Neural cell (in vitro differentiated cells): ENCODE data around the gene NOL3.

ENCODE experiments used
- EP300 ChIP-seq: fragments of 450-650 bp; conservative IDR thresholded peaks from 2 replicates; pipeline ENCODE4 v1.6.1; 2014; ENCODE audit warnings: antibody characterized with exemption, mild to moderate bottlenecking, moderate library complexity; ENCODE audit not compliant: poor library complexity, severe bottlenecking
- EZH2 ChIP-seq: fragments of 200-600, 300-800 bp; shearing (Covaris generic), sonication (generic); IDR thresholded peaks from 2 replicates; pipeline ENCODE4 v1.6.1; 2014; ENCODE audit warnings: antibody characterized with exemption, low read length, borderline replicate concordance, mild to moderate bottlenecking; ENCODE audit not compliant: insufficient read depth, poor library complexity, severe bottlenecking
- MXI1 ChIP-seq: fragments of 450-650 bp; conservative IDR thresholded peaks from 2 replicates; pipeline ENCODE4 v1.6.1; 2014; ENCODE audit warnings: antibody characterized with exemption, mild to moderate bottlenecking; ENCODE audit not compliant: poor library complexity, severe bottlenecking
- POLR2AphosphoS5 ChIP-seq: IDR thresholded peaks from 2 replicates; pipeline ENCODE4 v1.6.1; 2012
- RAD21 ChIP-seq: fragments of 450-650 bp; conservative IDR thresholded peaks from 2 replicates; pipeline ENCODE4 v1.6.1; 2014; ENCODE audit warnings: antibody characterized with exemption, mild to moderate bottlenecking, moderate library complexity
- SMC3 ChIP-seq: fragments of 450-650 bp; conservative IDR thresholded peaks from 2 replicates; pipeline ENCODE4 v1.6.1; 2014; ENCODE audit warnings: antibody characterized with exemption, mild to moderate bottlenecking, moderate library complexity; ENCODE audit not compliant: poor library complexity
- TAF1 ChIP-seq: IDR thresholded peaks from 2 replicates; pipeline ENCODE4 v1.6.1; 2012; ENCODE audit warnings: low read depth
- TF ChIP-seq, protein P1 (sequence below): IDR thresholded peaks from 2 replicates; pipeline ENCODE4 v1.6.1; 2012; ENCODE audit warnings: borderline replicate concordance
- TF ChIP-seq, protein P2 (sequence below): fragments of 450-650 bp; IDR thresholded peaks from 2 replicates; pipeline ENCODE4 v1.5.1; 2014; ENCODE audit warnings: antibody characterized with exemption, mild to moderate bottlenecking, moderate library complexity; ENCODE audit not compliant: poor library complexity, severe bottlenecking

DNA sequence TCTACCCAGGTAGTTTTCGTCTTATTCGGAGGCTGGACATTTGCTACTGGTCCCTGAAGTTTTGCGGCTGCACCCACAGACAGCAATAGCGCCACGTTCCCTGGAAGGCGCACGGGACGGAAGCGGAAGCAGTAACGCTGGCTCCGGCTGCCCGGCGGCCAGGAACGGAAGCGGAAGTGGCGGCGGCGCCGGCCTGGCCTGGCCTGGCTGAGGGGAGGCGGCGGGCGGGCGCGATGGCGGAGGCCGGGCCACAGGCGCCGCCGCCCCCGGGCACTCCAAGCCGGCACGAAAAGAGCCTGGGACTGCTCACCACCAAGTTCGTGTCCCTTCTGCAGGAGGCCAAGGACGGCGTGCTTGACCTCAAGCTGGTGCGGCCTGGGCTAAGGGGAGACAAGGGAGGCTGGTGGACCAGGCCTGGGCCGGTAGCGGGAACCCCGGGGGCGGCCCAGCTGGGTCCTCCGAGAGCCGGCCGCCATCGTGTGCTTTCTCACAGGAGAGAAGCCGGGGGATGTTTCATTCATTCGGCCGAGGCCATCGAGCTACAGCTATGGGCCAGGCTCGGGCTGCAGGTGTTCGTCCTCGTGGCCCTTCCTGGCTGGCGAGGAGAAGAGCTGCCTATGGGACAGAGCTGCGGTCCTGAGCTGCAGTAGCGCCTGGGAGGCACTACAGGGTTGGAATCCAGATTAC is 21.8 kb downstream of the NOL3 start, which contains the start of gene E2F4:
- TF ChIP-seq EZH2 = no peak
- TF ChIP-seq, protein P1, sequence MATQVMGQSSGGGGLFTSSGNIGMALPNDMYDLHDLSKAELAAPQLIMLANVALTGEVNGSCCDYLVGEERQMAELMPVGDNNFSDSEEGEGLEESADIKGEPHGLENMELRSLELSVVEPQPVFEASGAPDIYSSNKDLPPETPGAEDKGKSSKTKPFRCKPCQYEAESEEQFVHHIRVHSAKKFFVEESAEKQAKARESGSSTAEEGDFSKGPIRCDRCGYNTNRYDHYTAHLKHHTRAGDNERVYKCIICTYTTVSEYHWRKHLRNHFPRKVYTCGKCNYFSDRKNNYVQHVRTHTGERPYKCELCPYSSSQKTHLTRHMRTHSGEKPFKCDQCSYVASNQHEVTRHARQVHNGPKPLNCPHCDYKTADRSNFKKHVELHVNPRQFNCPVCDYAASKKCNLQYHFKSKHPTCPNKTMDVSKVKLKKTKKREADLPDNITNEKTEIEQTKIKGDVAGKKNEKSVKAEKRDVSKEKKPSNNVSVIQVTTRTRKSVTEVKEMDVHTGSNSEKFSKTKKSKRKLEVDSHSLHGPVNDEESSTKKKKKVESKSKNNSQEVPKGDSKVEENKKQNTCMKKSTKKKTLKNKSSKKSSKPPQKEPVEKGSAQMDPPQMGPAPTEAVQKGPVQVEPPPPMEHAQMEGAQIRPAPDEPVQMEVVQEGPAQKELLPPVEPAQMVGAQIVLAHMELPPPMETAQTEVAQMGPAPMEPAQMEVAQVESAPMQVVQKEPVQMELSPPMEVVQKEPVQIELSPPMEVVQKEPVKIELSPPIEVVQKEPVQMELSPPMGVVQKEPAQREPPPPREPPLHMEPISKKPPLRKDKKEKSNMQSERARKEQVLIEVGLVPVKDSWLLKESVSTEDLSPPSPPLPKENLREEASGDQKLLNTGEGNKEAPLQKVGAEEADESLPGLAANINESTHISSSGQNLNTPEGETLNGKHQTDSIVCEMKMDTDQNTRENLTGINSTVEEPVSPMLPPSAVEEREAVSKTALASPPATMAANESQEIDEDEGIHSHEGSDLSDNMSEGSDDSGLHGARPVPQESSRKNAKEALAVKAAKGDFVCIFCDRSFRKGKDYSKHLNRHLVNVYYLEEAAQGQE = no peak
- TF ChIP-seq POLR2AphosphoS5 = peak; percentile 81
- TF ChIP-seq SMC3 = peak; percentile 33
- TF ChIP-seq, protein P2, sequence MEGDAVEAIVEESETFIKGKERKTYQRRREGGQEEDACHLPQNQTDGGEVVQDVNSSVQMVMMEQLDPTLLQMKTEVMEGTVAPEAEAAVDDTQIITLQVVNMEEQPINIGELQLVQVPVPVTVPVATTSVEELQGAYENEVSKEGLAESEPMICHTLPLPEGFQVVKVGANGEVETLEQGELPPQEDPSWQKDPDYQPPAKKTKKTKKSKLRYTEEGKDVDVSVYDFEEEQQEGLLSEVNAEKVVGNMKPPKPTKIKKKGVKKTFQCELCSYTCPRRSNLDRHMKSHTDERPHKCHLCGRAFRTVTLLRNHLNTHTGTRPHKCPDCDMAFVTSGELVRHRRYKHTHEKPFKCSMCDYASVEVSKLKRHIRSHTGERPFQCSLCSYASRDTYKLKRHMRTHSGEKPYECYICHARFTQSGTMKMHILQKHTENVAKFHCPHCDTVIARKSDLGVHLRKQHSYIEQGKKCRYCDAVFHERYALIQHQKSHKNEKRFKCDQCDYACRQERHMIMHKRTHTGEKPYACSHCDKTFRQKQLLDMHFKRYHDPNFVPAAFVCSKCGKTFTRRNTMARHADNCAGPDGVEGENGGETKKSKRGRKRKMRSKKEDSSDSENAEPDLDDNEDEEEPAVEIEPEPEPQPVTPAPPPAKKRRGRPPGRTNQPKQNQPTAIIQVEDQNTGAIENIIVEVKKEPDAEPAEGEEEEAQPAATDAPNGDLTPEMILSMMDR = no peak
- no peak for TF ChIP-seq RAD21
- peak; percentile 92 for TF ChIP-seq MXI1
- TF ChIP-seq TAF1 = peak; percentile 58
- TF ChIP-seq EP300 = peak; percentile 50
